Measurements from ENCODE around the gene REEP6.

The REEP6 gene

DNA sequence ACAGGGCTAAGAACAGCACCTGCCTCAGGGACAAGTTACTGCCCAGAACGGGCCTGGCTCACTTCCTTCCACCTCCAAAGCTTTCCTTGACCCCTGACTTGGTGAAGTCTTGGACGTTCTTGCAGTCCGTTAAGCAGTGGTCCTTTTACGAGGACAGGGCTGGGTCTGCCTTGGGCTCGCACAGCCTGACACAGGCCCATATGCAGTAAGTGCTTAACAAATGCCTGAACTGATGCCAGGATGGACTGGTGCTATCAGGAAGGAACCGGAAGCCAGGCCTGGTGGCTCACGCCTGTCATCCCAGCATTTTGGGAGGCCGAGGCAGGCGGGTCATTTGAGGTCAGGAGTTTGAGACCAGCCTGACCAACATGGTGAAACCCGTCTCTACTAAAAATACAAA lies 31.1 kb downstream of the REEP6 start:
- DNase-seq (ENCODE audit: extremely low read depth, insufficient read length) = no peak
- Histone ChIP-seq H3K27me3 (replicated peaks; ENCODE audit: control insufficient read depth, insufficient read depth, low read length) (no peaks in the 10 kb centered on the region), H3K36me3 (ENCODE audit: control insufficient read depth, insufficient read depth, low read length) (no peaks in the 10 kb centered on the region), H3K4me3 (replicated peaks; ENCODE audit: low read depth, low read length) (no peak overlapping the region)
- TF ChIP-seq, protein P1, sequence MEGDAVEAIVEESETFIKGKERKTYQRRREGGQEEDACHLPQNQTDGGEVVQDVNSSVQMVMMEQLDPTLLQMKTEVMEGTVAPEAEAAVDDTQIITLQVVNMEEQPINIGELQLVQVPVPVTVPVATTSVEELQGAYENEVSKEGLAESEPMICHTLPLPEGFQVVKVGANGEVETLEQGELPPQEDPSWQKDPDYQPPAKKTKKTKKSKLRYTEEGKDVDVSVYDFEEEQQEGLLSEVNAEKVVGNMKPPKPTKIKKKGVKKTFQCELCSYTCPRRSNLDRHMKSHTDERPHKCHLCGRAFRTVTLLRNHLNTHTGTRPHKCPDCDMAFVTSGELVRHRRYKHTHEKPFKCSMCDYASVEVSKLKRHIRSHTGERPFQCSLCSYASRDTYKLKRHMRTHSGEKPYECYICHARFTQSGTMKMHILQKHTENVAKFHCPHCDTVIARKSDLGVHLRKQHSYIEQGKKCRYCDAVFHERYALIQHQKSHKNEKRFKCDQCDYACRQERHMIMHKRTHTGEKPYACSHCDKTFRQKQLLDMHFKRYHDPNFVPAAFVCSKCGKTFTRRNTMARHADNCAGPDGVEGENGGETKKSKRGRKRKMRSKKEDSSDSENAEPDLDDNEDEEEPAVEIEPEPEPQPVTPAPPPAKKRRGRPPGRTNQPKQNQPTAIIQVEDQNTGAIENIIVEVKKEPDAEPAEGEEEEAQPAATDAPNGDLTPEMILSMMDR (IDR thresholded peaks at IDR 0.05; ENCODE audit: insufficient read depth, low read length, poor library complexity, severe bottlenecking) = no peak

DNA sequence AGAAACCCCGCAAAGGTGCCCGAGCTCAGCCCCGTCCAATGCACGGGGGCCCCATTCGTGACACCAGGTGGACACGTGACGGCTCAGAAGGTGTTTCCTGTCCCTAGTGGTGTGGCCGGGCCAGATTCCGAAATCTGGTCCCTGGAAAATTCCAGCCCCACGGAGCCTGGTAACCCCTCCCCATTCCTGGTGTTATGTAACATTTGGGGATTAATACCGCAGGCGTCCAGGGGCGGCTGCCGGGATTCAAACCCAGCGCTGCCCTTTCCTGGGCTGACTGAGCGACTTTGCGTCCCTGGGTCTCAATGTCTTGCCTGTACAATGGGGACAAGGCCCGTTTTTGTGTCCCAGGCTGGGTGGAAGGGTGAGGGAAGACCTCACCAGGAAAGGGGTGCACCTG lies 31.9 kb downstream of the REEP6 start:
- no peaks in the 10 kb centered on the region for H3K36me3 ChIP-seq (ENCODE audit: control insufficient read depth, insufficient read depth, low read length)
- no peak overlapping the region for H3K4me3 ChIP-seq (replicated peaks; ENCODE audit: low read depth, low read length)
- TF ChIP-seq, protein P1 (IDR thresholded peaks at IDR 0.05; ENCODE audit: insufficient read depth, low read length, poor library complexity, severe bottlenecking) = no peak
- DNase-seq (ENCODE audit: extremely low read depth, insufficient read length) = no peak
- no peaks in the 10 kb centered on the region for H3K27me3 ChIP-seq (replicated peaks; ENCODE audit: control insufficient read depth, insufficient read depth, low read length)

DNA sequence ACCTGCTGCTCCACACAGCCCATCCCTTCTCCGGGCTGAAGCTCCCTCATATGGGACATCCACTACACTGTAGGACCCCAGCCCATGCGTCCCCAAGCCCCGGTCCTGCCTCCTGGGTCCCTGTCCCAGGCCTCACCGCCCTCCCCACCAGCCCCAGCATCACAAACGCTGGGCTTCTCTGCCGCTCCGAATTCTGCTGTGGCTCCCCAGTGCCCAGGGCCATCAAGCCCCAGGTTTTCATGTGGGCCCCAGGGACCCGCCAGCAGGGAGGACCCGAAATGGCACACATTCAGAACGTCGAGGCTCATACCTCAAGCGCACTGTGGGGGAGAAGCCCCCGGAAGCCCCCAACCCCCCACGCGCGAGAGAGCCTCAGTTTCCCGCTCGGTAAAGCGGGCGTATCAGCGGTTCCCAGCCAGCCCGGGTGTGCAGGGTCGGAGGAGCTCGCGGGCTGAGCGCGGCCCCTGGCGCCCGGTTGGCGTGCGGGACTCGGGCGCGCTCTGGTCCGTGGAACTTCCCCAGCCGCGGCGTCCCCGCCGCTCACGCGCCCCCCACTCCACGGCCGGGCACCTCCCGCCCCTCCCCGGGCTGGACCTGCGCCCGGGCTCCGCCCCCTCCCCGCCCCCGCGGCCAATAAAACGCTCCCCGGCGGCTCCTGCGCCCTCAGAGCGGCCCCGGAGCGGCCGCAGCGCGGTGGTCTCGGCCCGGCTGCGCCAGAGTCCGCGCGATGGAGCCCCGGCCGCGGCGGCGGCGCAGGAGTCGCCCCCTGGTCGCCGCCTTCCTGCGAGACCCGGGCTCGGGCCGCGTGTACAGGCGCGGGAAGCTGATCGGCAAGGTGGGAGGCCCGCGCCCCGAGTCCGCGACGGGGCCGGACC lies 32.7 kb downstream of the REEP6 start, which contains the start of gene PLK5:
Gene PLK5, plus strand, starts transcription at position 666 of the 875 bp plus-strand sequence. CDS start 2,920 bp downstream, outside the sequence.
- Histone ChIP-seq H3K36me3 (ENCODE audit: control insufficient read depth, insufficient read depth, low read length) (no peaks in the 10 kb centered on the region), H3K27me3 (replicated peaks; ENCODE audit: control insufficient read depth, insufficient read depth, low read length) (no peaks in the 10 kb centered on the region; the same call in 1 of the 2 replicates), H3K4me3 (replicated peaks; ENCODE audit: low read depth, low read length) (no peak within 1 kb of the TSS)
- DNase-seq (ENCODE audit: extremely low read depth, insufficient read length) = no peak
- TF ChIP-seq, protein P1 (IDR thresholded peaks at IDR 0.05; ENCODE audit: insufficient read depth, low read length, poor library complexity, severe bottlenecking) = no peak

DNA sequence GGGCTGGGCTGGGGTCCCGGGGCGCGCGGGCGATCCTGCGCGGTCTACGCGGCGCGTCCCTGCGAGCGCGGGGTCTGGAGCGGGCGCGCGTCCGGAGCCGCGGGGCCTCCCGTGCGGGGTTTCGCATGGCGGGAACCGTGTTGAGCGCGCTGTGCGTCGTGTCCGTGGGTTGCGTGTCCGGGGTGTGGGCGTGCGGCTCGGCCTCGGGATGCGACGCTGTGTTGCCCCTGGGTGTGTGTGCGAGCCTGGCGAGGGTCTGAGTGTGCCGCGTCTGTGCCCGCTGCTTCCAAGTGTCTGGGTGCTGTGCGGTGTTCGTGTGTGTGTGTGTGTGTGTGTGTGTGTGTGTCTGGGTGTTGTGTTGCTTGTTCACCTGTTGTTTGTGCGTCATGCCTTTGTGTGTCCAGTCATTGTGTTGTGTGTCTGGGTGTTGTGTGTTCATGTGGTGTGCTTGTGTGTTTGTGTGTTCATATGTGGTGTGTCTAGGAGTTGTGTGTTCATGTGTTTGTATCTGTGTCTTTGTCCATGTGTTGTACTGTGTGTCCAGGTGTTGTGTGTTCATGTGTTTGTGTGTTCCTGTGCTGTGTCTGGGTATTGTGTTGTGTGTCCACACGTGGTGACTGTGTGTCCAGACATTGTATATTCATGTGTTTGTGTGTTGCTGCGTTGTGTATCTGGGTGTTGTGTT lies 33.4 kb downstream of the REEP6 start:
- H3K4me3 ChIP-seq (replicated peaks; ENCODE audit: low read depth, low read length) = no peak overlapping the region

DNA sequence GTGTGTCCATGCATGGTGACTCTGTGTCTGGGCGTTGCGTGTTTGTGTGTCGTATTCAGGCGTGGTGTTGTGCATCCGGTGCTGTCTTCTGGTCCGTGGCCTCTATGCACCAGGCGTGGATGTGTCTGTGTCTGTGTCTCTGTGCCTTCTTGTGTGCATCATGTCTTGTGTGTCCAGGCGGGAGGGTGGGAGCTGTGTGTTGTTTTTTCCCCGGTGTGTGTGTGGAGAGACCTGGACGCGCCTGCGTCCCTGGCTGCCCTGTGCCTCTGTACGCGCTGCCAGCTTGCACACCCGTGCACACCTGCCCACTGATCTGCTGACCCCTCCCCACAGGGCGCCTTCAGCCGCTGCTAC lies 34.0 kb downstream of the REEP6 start:
- DNase-seq (ENCODE audit: extremely low read depth, insufficient read length) = no peak
- TF ChIP-seq, protein P1 (IDR thresholded peaks at IDR 0.05; ENCODE audit: insufficient read depth, low read length, poor library complexity, severe bottlenecking) = no peak
- H3K36me3 ChIP-seq (ENCODE audit: control insufficient read depth, insufficient read depth, low read length) = no peaks in the 10 kb centered on the region
- H3K27me3 ChIP-seq (replicated peaks; ENCODE audit: control insufficient read depth, insufficient read depth, low read length) = no peaks in the 10 kb centered on the region; the same call in 1 of the 2 replicates
- no peak overlapping the region for H3K4me3 ChIP-seq (replicated peaks; ENCODE audit: low read depth, low read length)

More for the DNA sequence above, 33.4 kb downstream of the REEP6 start:
- DNase-seq (ENCODE audit: extremely low read depth, insufficient read length) = no peak
- no peaks in the 10 kb centered on the region for H3K36me3 ChIP-seq (ENCODE audit: control insufficient read depth, insufficient read depth, low read length)
- H3K27me3 ChIP-seq (replicated peaks; ENCODE audit: control insufficient read depth, insufficient read depth, low read length) = no peaks in the 10 kb centered on the region; the same call in 1 of the 2 replicates
- TF ChIP-seq, protein P1 (IDR thresholded peaks at IDR 0.05; ENCODE audit: insufficient read depth, low read length, poor library complexity, severe bottlenecking) = no peak
